IMR-90 (cell line): ENCODE data around the gene PGBD5. TPM values are rescaled to one million over a fixed set of nuclear protein-coding genes. Genes with fewer than 3 reads are reported as not detected.

Experiments
- ATAC-seq: fragments of 200-7000 bp; cut with Tn5 transposase; 2 replicates; pipeline ENCODE4 v1.9.1; 2020; ENCODE audit warnings: low read depth, mild to moderate bottlenecking, moderate library complexity
- BruUV-seq: library from RNA; stranded (reverse); fragments of 400-500 nt; replicated peaks from 2 replicates; lab custom pipeline; 2021; lab: Mats Ljungman, UMichigan
- CTCF ChIA-PET: fragments of 300-600 bp; formaldehyde crosslinking; extraction: SDS; loops from one replicate; lab custom pipeline; 2021; ENCODE audit warnings: antibody characterized with exemption; lab: Yijun Ruan, JAX
- POLR2A ChIA-PET: fragments of 300-600 bp; sonication (Branson Sonifier 250); formaldehyde crosslinking; loops from one replicate; lab custom pipeline; 2022; ENCODE audit warnings: antibody characterized with exemption; ENCODE audit not compliant: unreplicated experiment; lab: Charles Lee
- DNase-seq: peaks from one replicate; pipeline ENCODE4 v3.0.0; 2013
- H2AFZ ChIP-seq: replicated peaks from 2 replicates; pipeline ENCODE3; 2013; ENCODE audit warnings: low read length, mild to moderate bottlenecking; ENCODE audit not compliant: poor library complexity
- H2AK5ac ChIP-seq: 2 replicates; pipeline ENCODE4 v1.6.1; 2013; ENCODE audit warnings: low read depth, low read length, inconsistent platforms
- H2AK9ac ChIP-seq: replicated peaks from 2 replicates; pipeline ENCODE3; 2013; ENCODE audit warnings: mild to moderate bottlenecking, low read depth, low read length, moderate library complexity; ENCODE audit not compliant: poor library complexity
- H2BK120ac ChIP-seq: 2 replicates; pipeline ENCODE4 v1.6.1; 2013; ENCODE audit warnings: low read depth, low read length, inconsistent platforms
- H2BK15ac ChIP-seq: 3 replicates; pipeline ENCODE4 v1.6.1; 2013; ENCODE audit warnings: low read depth, low read length, inconsistent platforms
- H2BK20ac ChIP-seq: 2 replicates; pipeline ENCODE4 v1.6.1; 2013; ENCODE audit warnings: low read depth, mild to moderate bottlenecking, inconsistent platforms, low read length, moderate library complexity
- H2BK5ac ChIP-seq: 2 replicates; pipeline ENCODE4 v1.6.1; 2013; ENCODE audit warnings: mild to moderate bottlenecking, low read depth, low read length, inconsistent platforms; ENCODE audit not compliant: poor library complexity, severe bottlenecking
- H3K14ac ChIP-seq: replicated peaks from 2 replicates; pipeline ENCODE4 v1.6.1; 2013; ENCODE audit warnings: low read depth, low read length, inconsistent platforms
- H3K18ac ChIP-seq: 2 replicates; pipeline ENCODE4 v1.6.1; 2013; ENCODE audit warnings: low read depth, low read length, control low read depth
- H3K23ac ChIP-seq: 2 replicates; pipeline ENCODE4 v1.6.1; 2013; ENCODE audit warnings: low read depth, low read length, inconsistent platforms
- H3K27ac ChIP-seq: 2 replicates; pipeline ENCODE4 v1.5.1; 2013; ENCODE audit warnings: mild to moderate bottlenecking, control low read depth, low read length; ENCODE audit not compliant: insufficient read depth
- H3K27me3 ChIP-seq: 2 replicates; pipeline ENCODE4 v1.6.1; 2013; ENCODE audit warnings: low read length; ENCODE audit not compliant: control insufficient read depth, insufficient read depth
- H3K36me3 ChIP-seq: 2 replicates; pipeline ENCODE4 v1.6.1; 2013; ENCODE audit warnings: low read length, mixed read lengths; ENCODE audit not compliant: control insufficient read depth, insufficient read depth
- H3K4ac ChIP-seq: 2 replicates; pipeline ENCODE4 v1.6.1; 2013; ENCODE audit warnings: low read depth, low read length, inconsistent platforms
- H3K4me1 ChIP-seq: 2 replicates; pipeline ENCODE4 v1.6.1; 2013; ENCODE audit warnings: low read length, mixed read lengths; ENCODE audit not compliant: control insufficient read depth, insufficient read depth
- H3K4me2 ChIP-seq: 2 replicates; pipeline ENCODE4 v1.6.1; 2013; ENCODE audit warnings: low read depth, mild to moderate bottlenecking, control low read depth, low read length, moderate library complexity
- H3K4me3 ChIP-seq: 2 replicates; pipeline ENCODE4 v1.5.1; 2013; ENCODE audit warnings: low read depth, mild to moderate bottlenecking, control low read depth, low read length, moderate library complexity; ENCODE audit not compliant: insufficient read depth
- H3K56ac ChIP-seq: 2 replicates; pipeline ENCODE4 v1.6.1; 2013; ENCODE audit warnings: low read length, inconsistent platforms; ENCODE audit not compliant: insufficient read depth; ENCODE audit errors: extremely low read depth
- H3K79me1 ChIP-seq, 2 experiments: 2 replicates each; pipeline ENCODE4 v1.6.1; 2013; ENCODE audit warnings: low read length in 2 of 2, inconsistent platforms in 1 of 2, low read depth in 1 of 2
- H3K9ac ChIP-seq: 2 replicates; pipeline ENCODE4 v1.6.1; 2013; ENCODE audit warnings: low read depth, low read length, control low read depth
- H3K9me1 ChIP-seq: 2 replicates; pipeline ENCODE4 v1.6.1; 2013; ENCODE audit warnings: low read length, inconsistent platforms; ENCODE audit not compliant: insufficient read depth
- H3K9me3 ChIP-seq: 2 replicates; pipeline ENCODE4 v1.6.1; 2013; ENCODE audit warnings: low read length; ENCODE audit not compliant: control insufficient read depth, insufficient read depth
- H4K20me1 ChIP-seq: 2 replicates; pipeline ENCODE4 v1.6.1; 2013; ENCODE audit warnings: low read length, inconsistent platforms; ENCODE audit not compliant: insufficient read depth
- H4K5ac ChIP-seq: 2 replicates; pipeline ENCODE4 v1.6.1; 2013; ENCODE audit warnings: mild to moderate bottlenecking, low read depth, low read length, control low read depth
- H4K8ac ChIP-seq, 2 experiments: 2 replicates each; pipeline ENCODE4 v1.6.1; 2013; ENCODE audit warnings: low read depth in 2 of 2, low read length in 2 of 2, control low read depth in 1 of 2, inconsistent platforms in 1 of 2
- H4K91ac ChIP-seq: 2 replicates; pipeline ENCODE4 v1.6.1; 2013; ENCODE audit warnings: low read depth, low read length, inconsistent platforms; ENCODE audit not compliant: insufficient read depth
- BHLHE40 ChIP-seq: fragments of 150-350 bp; IDR thresholded peaks from 2 replicates; pipeline ENCODE4 v1.6.1; 2016; ENCODE audit warnings: mild to moderate bottlenecking, low read depth, low read length
- CEBPB ChIP-seq: IDR thresholded peaks from 2 replicates; pipeline ENCODE4 v1.6.1; 2012; ENCODE audit warnings: low read depth, low read length, improper control_type of control experiment
- CHD1 ChIP-seq: IDR thresholded peaks from 2 replicates; pipeline ENCODE4 v1.6.1; 2012; ENCODE audit warnings: low read depth, low read length, improper control_type of control experiment
- FOS ChIP-seq: fragments of 150-350 bp; IDR thresholded peaks from 2 replicates; pipeline ENCODE4 v1.6.1; 2016; ENCODE audit warnings: low read depth, low read length
- MAFK ChIP-seq: IDR thresholded peaks from 2 replicates; pipeline ENCODE4 v1.6.1; 2012; ENCODE audit warnings: low read depth, low read length, improper control_type of control experiment
- MAZ ChIP-seq: IDR thresholded peaks from 2 replicates; pipeline ENCODE4 v1.6.1; 2012; ENCODE audit warnings: low read depth, mild to moderate bottlenecking, low read length, improper control_type of control experiment, moderate library complexity, borderline replicate concordance
- MXI1 ChIP-seq: IDR thresholded peaks from 2 replicates; pipeline ENCODE4 v1.6.1; 2012; ENCODE audit warnings: low read depth, mild to moderate bottlenecking, low read length, moderate library complexity, borderline replicate concordance
- NFE2L2 ChIP-seq: fragments of 150-350 bp; IDR thresholded peaks from 2 replicates; pipeline ENCODE4 v1.6.1; 2016; ENCODE audit warnings: low read depth, mild to moderate bottlenecking, low read length
- POLR2A ChIP-seq: IDR thresholded peaks from 2 replicates; pipeline ENCODE4 v1.6.1; 2012; ENCODE audit warnings: mild to moderate bottlenecking, low read depth, low read length
- RAD21 ChIP-seq: IDR thresholded peaks from 2 replicates; pipeline ENCODE4 v1.6.1; 2012; ENCODE audit warnings: low read length, improper control_type of control experiment
- RCOR1 ChIP-seq: IDR thresholded peaks from 2 replicates; pipeline ENCODE4 v1.6.1; 2012; ENCODE audit warnings: mild to moderate bottlenecking, low read length, improper control_type of control experiment; ENCODE audit not compliant: insufficient replicate concordance
- RFX5 ChIP-seq: IDR thresholded peaks from 2 replicates; pipeline ENCODE4 v1.8.0; 2012; ENCODE audit warnings: low read depth, mild to moderate bottlenecking, low read length, moderate library complexity
- SMC3 ChIP-seq: fragments of 150-350 bp; IDR thresholded peaks from 2 replicates; pipeline ENCODE4 v1.6.1; 2016; ENCODE audit warnings: low read depth, mild to moderate bottlenecking, antibody characterized with exemption, low read length, moderate library complexity
- USF2 ChIP-seq: fragments of 150-350 bp; IDR thresholded peaks from 2 replicates; pipeline ENCODE4 v1.6.1; 2017; ENCODE audit warnings: mild to moderate bottlenecking, antibody characterized with exemption, low read length, low read depth
- WGBS, 2 experiments: methylation state at CpG; one replicate each; pipeline versions ENCODE4 v1.1.5 to v1.1.7; 2013; ENCODE audit warnings: missing lambda C conversion rate in 2 of 2; ENCODE audit not compliant: insufficient read length in 1 of 2; ENCODE audit errors: extremely low coverage in 2 of 2; 5-methylcytosine and 5-hydroxymethylcytosine counted together
- dilution Hi-C: fragments of 300-500 bp; cut with HindIII; formaldehyde crosslinking; loops from one replicate; pipeline ENCODE4 v1.14.3; 2018; ENCODE audit warnings: low sequenced_read_pairs; ENCODE audit not compliant: unreplicated experiment
- in situ Hi-C: fragments of 300-500 bp; cut with MboI; formaldehyde crosslinking; loops from 3 replicates; pipeline ENCODE4 v1.14.3; 2019; ENCODE audit warnings: low sequenced_read_pairs, inconsistent platforms, mixed read lengths
- intact Hi-C: fragments of 100-400 bp; cut with micrococcal nuclease; formaldehyde crosslinking; loops from 2 replicates; pipeline ENCODE4 v1.10.0; 2022
- polyA plus RNA-seq, 3 experiments: library from polyadenylated mRNA; depleted of rRNA; stranded (reverse); fragments of >200 nt; gene quantifications; 2 replicates each; pipeline ENCODE4 v1.2.3, GENCODE V29; 2012; ENCODE audit warnings: low replicate concordance in 1 of 3
- total RNA-seq: library from RNA; depleted of rRNA; stranded (reverse); fragments of >200 nt; gene quantifications from 2 replicates; pipeline ENCODE4 v1.2.3, GENCODE V29; 2012
- TF ChIP-seq, protein P1 (sequence below): conservative IDR thresholded peaks from 2 replicates; pipeline ENCODE4 v1.5.1; 2012; ENCODE audit warnings: mild to moderate bottlenecking, low read depth, low read length, improper control_type of control experiment
- TF ChIP-seq, protein P2 (sequence below): fragments of 150-350 bp; IDR thresholded peaks from 2 replicates; pipeline ENCODE4 v1.6.1; 2016; ENCODE audit warnings: low read depth, mild to moderate bottlenecking, low read length, moderate library complexity, borderline replicate concordance

The PGBD5 gene
- total and polyA plus RNA-seq, 2 of the 4 experiments (the other 2 are of a cell fraction) = 0.18 to 0.36 TPM

- Histone ChIP-seq H3K27ac (no peak overlapping the region), H3K27me3 (no peaks in the 10 kb centered on the region), H2BK15ac (no peak overlapping the region), H3K4me1 (peaks cover 3% of the 10 kb centered on the region; the same call in 1 of the 2 replicates), H2AK5ac (no peak overlapping the region), H3K23ac (no peak overlapping the region), H4K8ac (no peak overlapping the region), H3K79me1 (0 out of 4 replicates have a peak, but pooled peaks cover 5 to 7% of the 10 kb centered on the region in 2 experiments), H3K14ac (no peak overlapping the region), H3K56ac (no peak overlapping the region), H4K20me1 (no peaks in the 10 kb centered on the region), H3K4me2 (no peak overlapping the region), H3K4me3 (no peak overlapping the region), H2BK120ac (no peak overlapping the region), H3K36me3 (peaks cover 34% of the 10 kb centered on the region), H4K91ac (no peak overlapping the region), H4K5ac (no peak overlapping the region), H2BK20ac (no peak overlapping the region), H2AFZ (no peak overlapping the region), H2AK9ac (no peak overlapping the region), H2BK5ac (no peak overlapping the region), H3K9me1 (no peaks in the 10 kb centered on the region), H3K9me3 (no peaks in the 10 kb centered on the region), H3K18ac (no peak overlapping the region), H3K4ac (no peak overlapping the region), H3K9ac (no peak overlapping the region)
- in situ Hi-C loops = no loop called here
- intact Hi-C loops = no loop called here
- no peak for DNase-seq
- TF ChIP-seq CHD1 (no peak), RCOR1 (no peak), NFE2L2 (no peak), MAZ (no peak), MAFK (no peak), RFX5 (no peak), FOS (no peak), RAD21 (no peak), BHLHE40 (no peak), USF2 (no peak), CEBPB (no peak), SMC3 (no peak), MXI1 (no peak), POLR2A (no peak)
- TF ChIP-seq, protein P1, sequence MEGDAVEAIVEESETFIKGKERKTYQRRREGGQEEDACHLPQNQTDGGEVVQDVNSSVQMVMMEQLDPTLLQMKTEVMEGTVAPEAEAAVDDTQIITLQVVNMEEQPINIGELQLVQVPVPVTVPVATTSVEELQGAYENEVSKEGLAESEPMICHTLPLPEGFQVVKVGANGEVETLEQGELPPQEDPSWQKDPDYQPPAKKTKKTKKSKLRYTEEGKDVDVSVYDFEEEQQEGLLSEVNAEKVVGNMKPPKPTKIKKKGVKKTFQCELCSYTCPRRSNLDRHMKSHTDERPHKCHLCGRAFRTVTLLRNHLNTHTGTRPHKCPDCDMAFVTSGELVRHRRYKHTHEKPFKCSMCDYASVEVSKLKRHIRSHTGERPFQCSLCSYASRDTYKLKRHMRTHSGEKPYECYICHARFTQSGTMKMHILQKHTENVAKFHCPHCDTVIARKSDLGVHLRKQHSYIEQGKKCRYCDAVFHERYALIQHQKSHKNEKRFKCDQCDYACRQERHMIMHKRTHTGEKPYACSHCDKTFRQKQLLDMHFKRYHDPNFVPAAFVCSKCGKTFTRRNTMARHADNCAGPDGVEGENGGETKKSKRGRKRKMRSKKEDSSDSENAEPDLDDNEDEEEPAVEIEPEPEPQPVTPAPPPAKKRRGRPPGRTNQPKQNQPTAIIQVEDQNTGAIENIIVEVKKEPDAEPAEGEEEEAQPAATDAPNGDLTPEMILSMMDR = no peak
- TF ChIP-seq, protein P2, sequence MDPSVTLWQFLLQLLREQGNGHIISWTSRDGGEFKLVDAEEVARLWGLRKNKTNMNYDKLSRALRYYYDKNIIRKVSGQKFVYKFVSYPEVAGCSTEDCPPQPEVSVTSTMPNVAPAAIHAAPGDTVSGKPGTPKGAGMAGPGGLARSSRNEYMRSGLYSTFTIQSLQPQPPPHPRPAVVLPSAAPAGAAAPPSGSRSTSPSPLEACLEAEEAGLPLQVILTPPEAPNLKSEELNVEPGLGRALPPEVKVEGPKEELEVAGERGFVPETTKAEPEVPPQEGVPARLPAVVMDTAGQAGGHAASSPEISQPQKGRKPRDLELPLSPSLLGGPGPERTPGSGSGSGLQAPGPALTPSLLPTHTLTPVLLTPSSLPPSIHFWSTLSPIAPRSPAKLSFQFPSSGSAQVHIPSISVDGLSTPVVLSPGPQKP = no peak
- ChIA-PET CTCF (interaction anchor here (1.7 kb wide), 1 partner anchor 27 kb away, joined by 5 read pairs; no protein-coding TSS in a partner anchor), POLR2A (no interaction called here)
- no TSS peak for BruUV-seq
- dilution Hi-C loops = no loop called here
- no peak for ATAC-seq
- no CpG with 5 or more reads among the region's 1 CpG for WGBS, 2 experiments
Observed at GRCh38 chr1:230270185-230270558, 156.0 kb downstream of the PGBD5 start.
